ENCODE measurements around the gene ANKRD7.
"Not testable (repeated sequence)": the region's sequence is repeated elsewhere in the genome, so short reads cannot be mapped to it uniquely, and the experiment has no call there.

The ANKRD7 gene

GRCh38 chr7:118239014-118239413 lies 14.5 kb downstream of the ANKRD7 start:
- no peak for DNase-seq (ENCODE audit: low spot score)

- DNase-seq (ENCODE audit: low spot score): not testable (repeated sequence)
Measured at GRCh38 chr7:118240320-118240719, 15.8 kb downstream of the ANKRD7 start.

DNA sequence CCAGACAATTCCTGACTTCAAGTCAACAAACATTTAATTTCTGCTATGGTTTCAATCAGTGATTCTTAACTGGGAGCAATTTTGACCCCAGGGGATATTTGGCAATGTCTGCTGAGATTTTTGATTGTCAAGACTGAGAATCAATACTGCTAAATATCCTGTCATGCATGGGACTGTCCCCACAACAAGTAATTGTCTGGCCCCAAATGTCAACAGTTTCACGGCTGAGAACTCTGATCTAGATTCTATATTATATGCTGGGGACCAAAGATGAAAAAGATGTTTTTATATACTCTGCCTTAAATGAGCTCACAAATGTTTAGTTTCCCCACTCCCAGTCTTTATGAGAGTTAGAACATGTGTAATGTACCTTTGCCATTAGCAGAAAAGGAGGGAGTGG lies 19.2 kb downstream of the ANKRD7 start:
- DNase-seq (ENCODE audit: low spot score): no peak

DNA sequence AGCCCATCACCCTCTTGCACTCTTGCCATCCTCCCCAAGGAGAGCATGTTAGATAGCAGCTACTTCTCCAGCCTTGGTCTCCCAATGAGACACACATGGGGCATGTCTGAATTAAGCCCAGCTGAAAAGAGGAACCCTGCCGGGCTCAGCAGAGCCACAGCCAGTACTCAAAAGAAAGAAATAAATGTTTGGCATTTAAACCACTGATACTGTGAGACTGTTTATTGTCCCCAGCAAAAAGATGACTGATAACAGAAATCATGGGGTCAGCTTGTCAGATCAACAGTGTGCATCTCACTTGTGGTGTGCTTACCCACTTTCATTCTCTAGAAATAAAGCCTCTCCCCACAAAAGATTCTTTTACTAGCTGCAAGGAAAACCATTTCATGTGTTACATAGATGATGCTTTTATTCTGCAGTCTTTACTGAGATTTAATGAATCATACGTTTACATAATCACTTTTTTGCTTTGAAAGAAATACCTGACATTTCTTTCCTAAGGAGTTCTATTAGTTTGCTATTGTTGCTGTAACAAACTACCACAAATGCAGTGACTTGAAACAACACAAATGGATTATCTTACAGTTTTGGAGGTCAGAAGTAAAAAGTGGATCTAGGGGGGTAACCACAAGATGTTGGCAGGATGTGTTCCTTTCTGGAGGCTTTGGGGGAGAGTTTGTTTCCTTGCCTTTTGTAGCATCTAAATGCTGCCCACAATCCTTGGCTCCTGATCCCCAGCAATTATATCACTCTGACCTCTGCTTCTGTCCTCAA lies 20.9 kb downstream of the ANKRD7 start:
- no peak for DNase-seq (ENCODE audit: low spot score)

DNA sequence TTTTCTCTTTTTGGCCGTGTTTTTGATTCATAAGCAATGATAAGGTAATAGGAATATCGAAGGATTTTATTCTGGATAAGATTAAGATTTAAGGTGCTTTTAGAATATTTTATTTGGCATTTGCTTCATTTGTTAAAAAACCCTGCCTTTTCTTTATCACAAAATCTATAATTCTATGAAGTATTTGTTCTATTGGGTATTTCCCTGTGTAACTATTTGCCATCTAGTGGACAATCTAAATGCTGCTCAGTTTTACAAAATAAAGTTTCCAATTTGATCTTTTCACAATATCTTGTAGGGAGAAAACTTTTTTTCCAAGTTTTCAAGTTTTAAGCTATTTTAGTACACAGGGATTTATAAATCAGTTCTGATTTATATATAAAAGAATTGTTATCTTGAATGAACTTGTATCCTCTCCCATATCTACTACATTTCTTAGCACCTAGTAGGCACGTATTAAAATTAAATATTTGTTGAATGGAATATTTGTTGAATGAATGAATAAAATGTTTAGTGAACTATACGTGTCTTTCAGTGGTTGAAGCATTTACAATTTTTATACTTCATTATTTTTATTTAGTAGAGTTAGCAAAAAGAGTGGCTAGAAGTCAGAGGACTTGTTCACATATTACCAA lies 26.5 kb downstream of the ANKRD7 start:
- DNase-seq (ENCODE audit: low spot score): no peak

DNA sequence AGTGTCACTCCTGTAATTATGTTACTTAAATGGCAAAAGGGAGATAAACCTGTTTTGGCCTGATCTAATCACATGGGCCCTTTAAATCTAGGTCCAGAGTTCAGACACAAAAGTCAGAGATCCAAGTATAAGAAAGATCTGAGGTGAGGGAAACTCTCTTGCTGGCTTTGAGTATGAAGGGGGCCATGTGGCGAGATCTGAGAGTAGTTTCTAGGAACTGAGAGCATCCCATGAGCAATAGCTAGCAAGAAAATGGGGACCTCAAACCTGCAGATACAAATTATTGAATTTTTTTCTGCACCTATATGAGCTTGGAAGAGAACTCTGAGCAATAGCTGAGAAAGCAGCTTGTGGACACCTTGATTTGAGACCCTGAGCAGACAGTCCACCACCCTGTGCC lies 27.6 kb downstream of the ANKRD7 start:
- no peak for DNase-seq (ENCODE audit: low spot score)

DNA sequence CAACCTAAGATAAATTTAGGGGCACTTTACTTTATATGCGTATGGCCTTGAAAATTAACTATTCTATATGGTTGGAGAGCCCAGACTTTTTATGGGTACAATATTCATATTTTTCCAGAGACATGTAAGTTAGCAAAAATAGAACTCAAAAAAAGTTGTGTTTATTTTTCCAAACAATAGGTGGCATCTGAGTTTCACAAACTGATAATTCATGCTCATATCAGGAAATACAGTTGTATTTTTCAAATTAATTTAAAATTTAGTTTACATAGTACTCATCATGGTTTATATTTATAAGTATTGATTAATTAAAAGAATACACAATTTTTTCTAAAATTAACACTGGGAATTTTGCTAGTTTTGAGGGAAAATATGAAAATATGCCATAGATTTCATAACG lies 34.6 kb downstream of the ANKRD7 start:
- no peak for DNase-seq (ENCODE audit: low spot score)

GRCh38 chr7:118264836-118265235 lies 40.3 kb downstream of the ANKRD7 start:
- no peak for DNase-seq (ENCODE audit: low spot score)

- DNase-seq (ENCODE audit: low spot score): no peak
Measured at GRCh38 chr7:118280319-118281012, 56.0 kb downstream of the ANKRD7 start.

DNA sequence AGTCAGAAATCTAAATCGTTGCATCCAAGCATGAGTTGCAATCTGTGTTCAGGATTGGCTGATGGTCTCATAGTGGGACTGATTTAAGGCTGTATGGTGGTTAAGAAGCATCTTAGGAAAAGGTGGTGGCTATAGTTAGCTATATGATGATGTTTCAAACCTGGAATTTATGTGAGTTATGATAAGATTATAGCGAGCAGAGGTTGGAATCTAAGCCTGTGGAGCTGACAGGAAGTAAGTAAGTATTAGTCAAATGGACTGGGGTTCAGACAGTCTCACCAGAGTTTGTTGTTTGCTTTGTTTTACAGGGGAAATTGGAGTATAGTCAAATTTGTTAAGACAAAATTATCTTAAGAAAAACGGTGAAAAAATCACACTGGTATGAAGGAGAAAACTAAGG lies 56.7 kb downstream of the ANKRD7 start:
- no peak for DNase-seq (ENCODE audit: low spot score)

- DNase-seq (ENCODE audit: low spot score): no peak
Measured at GRCh38 chr7:118285358-118285757, 60.9 kb downstream of the ANKRD7 start.

- DNase-seq (ENCODE audit: low spot score): peak; percentile 12
Measured at GRCh38 chr7:118286131-118286530, 61.6 kb downstream of the ANKRD7 start.

DNA sequence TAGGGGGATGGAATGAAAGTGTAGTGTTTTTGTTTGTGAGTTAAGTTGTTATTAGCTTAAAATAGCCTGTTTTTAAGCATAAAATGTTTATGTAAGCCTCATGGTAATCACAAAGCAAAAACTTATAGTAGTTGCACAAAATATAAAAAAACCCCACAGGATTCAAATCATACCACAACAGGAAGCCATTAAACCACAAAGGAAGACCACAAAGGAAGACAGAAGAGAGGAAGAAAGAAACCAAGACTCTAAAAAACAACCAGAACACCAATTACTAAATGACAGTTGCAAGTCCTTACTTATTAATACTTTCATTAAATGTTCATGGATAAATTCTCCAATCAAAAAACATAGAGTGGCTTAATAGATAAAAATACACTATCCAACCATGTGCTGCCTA lies 63.6 kb downstream of the ANKRD7 start:
- no peak for DNase-seq (ENCODE audit: low spot score)

- no peak for DNase-seq (ENCODE audit: low spot score)
Measured at GRCh38 chr7:118289476-118289875, 65.0 kb downstream of the ANKRD7 start.

Data from D341Med (cell line).